ENCODE data around the gene PRR16.

DNA sequence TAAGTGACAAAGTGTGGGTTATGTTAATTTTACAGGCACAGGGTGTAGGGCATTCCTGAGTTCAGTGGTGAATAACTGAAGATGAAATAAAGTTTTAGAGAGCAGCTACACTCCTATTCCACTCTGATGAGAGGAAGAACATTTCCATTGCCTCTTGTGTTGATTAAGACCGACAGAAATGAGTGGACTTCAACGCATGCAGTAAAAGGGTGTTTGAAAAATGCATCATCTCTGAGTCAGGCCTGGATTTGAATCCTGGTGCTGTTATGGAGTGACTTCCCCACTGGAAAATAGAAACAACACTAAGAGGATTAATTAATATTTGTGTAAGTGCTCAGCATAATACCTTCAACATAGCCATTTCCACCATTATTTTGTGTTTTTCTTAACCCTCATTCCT, 86.3 kb downstream of the PRR16 start:
- TF ChIP-seq POLR2A (IDR thresholded peaks at IDR 0.05; ENCODE audit: low read length) (no peak), GATA1 (IDR thresholded peaks at IDR 0.05; ENCODE audit: low read depth, low read length) (no peak)
